ENCODE results near the gene MAML3. TPM values are rescaled to one million over a fixed set of nuclear protein-coding genes. Genes with fewer than 3 reads are reported as not detected.

The MAML3 gene
- total RNA-seq, 1 donor from 2014 or later, result 21.8 TPM

- H3K4me3 Mint-ChIP-seq, result no peak overlapping the region
- TF ChIP-seq CTCF (conservative IDR thresholded peaks at IDR 0.05), result no peak
- no peaks in the 10 kb centered on the region for H3K27me3 Mint-ChIP-seq
- no peaks in the 10 kb centered on the region for H3K9me3 Mint-ChIP-seq
- H3K4me1 Mint-ChIP-seq (ENCODE audit: unreplicated experiment), result peaks cover 29% of the 10 kb centered on the region
- DNase-seq (ENCODE audit: extremely low spot score, unreplicated experiment), result no peak
- H3K27ac Mint-ChIP-seq, result no peak overlapping the region
- H3K36me3 Mint-ChIP-seq, result no peaks in the 10 kb centered on the region
These were observed 40.3 kb downstream of the MAML3 start for GRCh38 chr4:140113653-140114052.

- H3K4me1 Mint-ChIP-seq (ENCODE audit: unreplicated experiment), result peaks cover 38% of the 10 kb centered on the region
These were observed 41.4 kb downstream of the MAML3 start for GRCh38 chr4:140112576-140112975.

GRCh38 chr4:140111256-140111655 is 42.7 kb downstream of the MAML3 start:
- H3K36me3 Mint-ChIP-seq, result no peaks in the 10 kb centered on the region
- H3K27me3 Mint-ChIP-seq, result no peaks in the 10 kb centered on the region
- TF ChIP-seq CTCF (conservative IDR thresholded peaks at IDR 0.05), result no peak
- no peak overlapping the region for H3K27ac Mint-ChIP-seq
- H3K4me3 Mint-ChIP-seq, result no peak overlapping the region
- DNase-seq (ENCODE audit: extremely low spot score, unreplicated experiment), result no peak
- H3K4me1 Mint-ChIP-seq (ENCODE audit: unreplicated experiment), result peaks cover 36% of the 10 kb centered on the region
- H3K9me3 Mint-ChIP-seq, result peaks cover 5% of the 10 kb centered on the region

More at GRCh38 chr4:140112576-140112975, 41.4 kb downstream of the MAML3 start:
- no peak for DNase-seq (ENCODE audit: extremely low spot score, unreplicated experiment)
- Mint-ChIP-seq H3K27me3 (no peaks in the 10 kb centered on the region), H3K9me3 (peaks cover 5% of the 10 kb centered on the region), H3K36me3 (no peaks in the 10 kb centered on the region), H3K27ac (no peak overlapping the region), H3K4me3 (no peak overlapping the region)
- no peak for TF ChIP-seq CTCF (conservative IDR thresholded peaks at IDR 0.05)

- DNase-seq (ENCODE audit: extremely low spot score, unreplicated experiment), result no peak
- H3K4me1 Mint-ChIP-seq (ENCODE audit: unreplicated experiment), result peaks cover 35% of the 10 kb centered on the region
- no peaks in the 10 kb centered on the region for H3K36me3 Mint-ChIP-seq
- no peak overlapping the region for H3K4me3 Mint-ChIP-seq
- TF ChIP-seq CTCF (conservative IDR thresholded peaks at IDR 0.05), result no peak
- peaks cover 5% of the 10 kb centered on the region for H3K9me3 Mint-ChIP-seq
- H3K27me3 Mint-ChIP-seq, result no peaks in the 10 kb centered on the region
- H3K27ac Mint-ChIP-seq, result no peak overlapping the region
These were observed 43.3 kb downstream of the MAML3 start for GRCh38 chr4:140110542-140111215.

DNA sequence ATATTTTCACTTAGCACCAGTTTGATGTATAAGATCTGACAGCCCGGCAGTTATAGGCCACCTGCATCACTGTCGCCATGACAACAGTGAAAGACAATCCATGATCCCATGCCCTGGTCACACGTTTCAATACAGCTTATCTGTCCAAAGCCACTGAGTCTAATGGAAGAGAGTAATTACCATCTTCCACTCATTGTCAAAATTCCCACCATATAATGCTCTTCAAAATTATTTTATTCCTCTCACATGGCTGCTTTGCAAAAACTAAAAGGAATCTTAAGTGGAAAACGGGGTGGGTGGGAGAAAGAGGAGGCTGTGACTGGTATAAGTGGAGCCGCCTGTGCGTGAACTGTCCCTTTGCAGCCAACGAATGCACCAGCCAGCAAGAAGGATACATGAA is 44.2 kb downstream of the MAML3 start:
- H3K4me3 Mint-ChIP-seq, result no peak overlapping the region
- H3K27me3 Mint-ChIP-seq, result no peaks in the 10 kb centered on the region
- no peaks in the 10 kb centered on the region for H3K36me3 Mint-ChIP-seq
- peaks cover 5% of the 10 kb centered on the region for H3K9me3 Mint-ChIP-seq
- no peak for TF ChIP-seq CTCF (conservative IDR thresholded peaks at IDR 0.05)
- no peak for DNase-seq (ENCODE audit: extremely low spot score, unreplicated experiment)
- H3K27ac Mint-ChIP-seq, result no peak overlapping the region
- H3K4me1 Mint-ChIP-seq (ENCODE audit: unreplicated experiment), result peaks cover 35% of the 10 kb centered on the region
